Activated naive CD8-positive, alpha-beta T cell treated with anti-CD3 and anti-CD28 coated beads, Interleukin-2, amount 50 U/mL, for 16 hours (primary cell): Measurements from ENCODE around the gene ATP2B2.

Source experiments
- DNase-seq: peaks from one replicate; pipeline ENCODE4 v3.0.0-alpha.2; 2020; ENCODE audit warnings: low read depth, low spot score

The ATP2B2 gene

DNA sequence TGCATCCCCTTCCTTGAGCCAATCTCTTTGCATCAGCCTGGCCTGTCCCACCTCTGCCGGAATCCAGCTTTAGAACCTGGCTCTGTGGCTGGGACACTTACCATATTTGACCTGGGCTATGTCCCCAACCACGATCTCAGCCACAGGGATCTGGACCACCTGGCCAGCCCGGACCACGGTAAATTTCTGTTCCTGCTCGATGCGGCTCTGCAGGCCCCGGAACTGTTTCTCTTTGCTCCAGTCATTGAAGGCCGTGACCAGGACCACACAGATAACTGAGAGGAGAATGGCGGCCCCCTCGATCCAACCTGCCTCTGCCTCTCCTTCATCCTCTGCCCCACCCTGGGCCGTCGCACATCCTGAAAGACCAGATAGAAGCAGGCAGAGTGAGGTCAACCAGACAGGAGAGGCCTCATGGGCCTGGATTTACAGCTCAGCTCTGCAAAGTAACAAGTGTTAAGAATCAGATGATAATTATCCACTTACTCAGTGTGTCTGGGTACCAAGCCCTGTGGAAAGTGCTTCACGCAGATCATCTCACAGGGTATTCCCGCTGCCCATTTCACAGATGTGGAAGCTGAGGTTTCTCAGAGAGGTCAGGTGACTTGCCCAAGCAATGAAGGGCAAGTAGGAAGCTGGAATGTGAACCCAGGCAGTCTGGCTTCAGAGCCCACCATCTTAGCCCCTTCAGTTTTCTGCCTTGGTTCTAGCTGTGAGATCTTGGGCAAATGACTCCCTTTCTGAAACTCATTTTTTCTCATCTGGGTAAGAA lies 103.2 kb downstream of the ATP2B2 start:
- no peak for DNase-seq

DNA sequence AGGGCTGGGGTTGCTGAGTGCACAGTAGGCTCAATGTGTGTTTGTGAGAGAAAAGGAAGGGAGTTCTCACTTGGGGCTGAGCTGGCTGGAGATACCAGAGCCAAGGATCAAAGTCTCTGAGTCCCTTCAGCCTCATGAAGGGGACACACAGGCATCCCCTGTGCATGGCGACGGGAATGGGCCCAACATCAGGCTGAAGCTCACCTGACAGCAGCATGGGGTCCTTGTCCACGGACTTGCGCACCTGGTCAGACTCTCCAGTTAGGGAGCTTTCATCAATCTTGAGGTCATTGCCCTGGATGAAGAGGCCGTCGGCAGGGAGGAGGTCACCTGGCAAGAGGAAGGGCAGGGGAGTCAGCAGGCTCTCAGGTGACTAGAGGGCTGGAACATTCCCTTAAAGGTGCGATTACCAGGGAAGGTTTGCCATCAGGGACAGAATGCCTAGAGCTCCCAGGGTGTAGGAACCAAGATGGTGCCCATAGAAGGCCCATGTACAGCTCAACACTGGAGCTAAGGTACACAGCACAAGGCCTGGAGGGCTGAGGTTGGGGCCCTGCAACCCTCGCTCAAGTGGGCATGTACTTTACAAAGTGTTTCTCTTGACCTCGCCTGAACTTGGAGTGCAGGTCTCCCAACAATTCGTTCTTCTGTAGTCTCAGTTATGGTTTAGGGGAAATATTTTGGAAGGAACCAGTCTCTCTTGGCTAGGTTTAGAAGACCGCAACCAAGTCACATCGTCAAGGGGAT lies 104.5 kb downstream of the ATP2B2 start:
- no peak for DNase-seq

DNA sequence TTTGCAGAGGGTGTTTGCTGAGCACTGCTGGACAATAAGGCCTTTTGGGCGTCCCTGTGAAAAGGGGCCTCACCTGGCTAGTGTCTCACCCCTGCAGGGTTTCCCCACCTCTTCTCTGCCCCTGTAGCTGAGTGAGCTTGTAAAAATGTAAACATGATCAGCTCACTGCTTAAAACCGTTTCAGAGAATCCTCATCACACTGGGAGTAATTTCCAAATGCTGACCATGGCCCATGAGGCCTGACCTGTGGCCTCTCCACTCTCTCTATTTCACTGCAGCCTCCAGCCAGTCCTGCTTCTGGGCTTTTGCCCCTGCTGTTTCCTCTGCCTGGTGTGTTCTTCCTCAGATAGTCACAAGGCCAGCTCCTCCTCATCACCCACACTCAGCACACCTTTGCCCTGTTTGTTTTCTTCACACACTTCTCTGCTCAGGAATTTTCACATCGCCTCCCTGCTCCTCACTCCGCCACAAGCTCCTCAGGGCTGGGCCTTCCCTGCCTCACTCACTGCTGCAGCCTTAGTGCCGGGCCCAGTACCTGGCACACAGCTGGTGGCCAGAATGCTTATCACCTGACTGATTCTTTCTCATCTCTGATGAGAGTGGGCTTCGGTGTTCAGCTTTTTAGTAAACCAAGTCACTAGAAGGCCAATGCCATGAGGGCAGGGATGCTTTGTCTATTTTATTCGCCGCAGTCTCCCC lies 105.2 kb downstream of the ATP2B2 start:
- no peak for DNase-seq

DNA sequence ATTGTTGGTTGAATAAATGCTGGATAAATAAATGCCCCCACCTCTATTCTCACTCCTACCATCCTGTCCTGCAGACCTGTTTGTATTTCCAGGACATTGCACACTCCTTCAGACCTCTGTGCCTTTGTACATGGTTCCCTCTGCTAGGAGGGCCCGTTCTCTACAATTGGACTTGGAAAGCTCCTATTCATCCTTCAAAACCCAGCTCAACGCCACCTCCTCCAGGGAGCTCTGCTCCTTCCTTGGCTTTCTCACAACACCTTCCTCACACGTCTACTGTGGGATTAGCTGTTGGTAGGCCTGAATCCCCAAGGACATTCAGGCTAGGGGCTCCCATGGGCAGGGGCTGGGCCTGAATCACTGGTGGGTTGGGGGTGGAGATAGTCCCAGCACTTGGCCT lies 105.8 kb downstream of the ATP2B2 start:
- DNase-seq: no peak

DNA sequence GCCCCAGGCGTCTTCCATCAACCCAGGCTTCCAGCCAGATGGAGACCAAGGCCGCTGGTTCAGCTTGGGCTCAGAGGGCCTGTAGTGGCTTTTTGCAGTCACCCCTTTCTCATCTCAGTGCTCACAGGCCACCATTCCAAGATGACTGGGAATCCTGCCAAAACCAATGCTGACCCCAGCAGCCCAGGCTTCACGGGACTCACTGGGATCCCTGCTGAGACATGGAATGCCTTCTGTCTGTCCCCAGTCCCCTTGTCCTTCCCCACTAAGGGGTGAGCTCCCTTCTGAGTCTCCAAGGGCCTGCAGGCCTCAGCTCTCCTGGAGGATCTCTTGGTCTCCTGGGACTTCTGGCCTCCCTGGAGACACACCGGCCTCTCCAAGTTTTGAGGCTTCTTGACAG lies 107.0 kb downstream of the ATP2B2 start:
- DNase-seq: no peak

DNA sequence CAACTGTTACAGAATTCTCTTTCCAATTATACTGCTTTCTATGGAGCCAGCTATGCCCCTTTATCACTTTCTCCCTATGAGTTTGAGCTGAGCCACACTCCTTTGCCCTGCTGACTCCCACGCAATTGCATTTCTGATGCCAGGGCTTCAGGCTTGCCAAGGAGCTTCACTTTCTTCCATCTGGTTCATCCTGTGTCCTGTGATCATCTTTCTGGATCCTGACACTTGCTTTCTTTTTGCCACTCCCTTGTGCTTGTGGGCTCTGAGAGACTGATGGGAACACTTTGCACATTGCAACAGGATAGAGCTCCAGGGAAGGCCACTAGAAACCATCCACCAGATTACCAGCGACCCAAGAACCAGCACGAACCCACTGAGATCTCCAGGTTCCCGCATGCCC lies 107.5 kb downstream of the ATP2B2 start:
- DNase-seq: no peak

DNA sequence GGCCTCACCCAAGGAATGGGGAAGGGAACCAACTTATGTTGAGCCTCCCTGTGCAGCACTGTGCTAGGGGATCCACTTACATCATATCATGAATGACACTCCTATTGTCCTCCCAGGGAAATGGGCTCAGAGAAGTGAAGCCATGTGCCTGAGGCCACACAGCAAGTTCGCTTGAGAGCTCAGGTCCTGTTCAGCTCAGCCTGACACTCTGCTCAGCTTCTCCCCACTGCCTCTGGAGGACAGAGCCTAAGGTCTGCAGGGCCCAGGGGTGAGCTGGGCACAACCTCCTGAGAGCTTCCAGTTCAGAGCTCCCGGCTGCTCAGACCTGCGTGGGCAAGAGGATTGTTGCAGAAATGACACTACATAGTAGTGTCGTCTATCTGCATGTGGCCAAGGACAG lies 108.5 kb downstream of the ATP2B2 start:
- no peak for DNase-seq

DNA sequence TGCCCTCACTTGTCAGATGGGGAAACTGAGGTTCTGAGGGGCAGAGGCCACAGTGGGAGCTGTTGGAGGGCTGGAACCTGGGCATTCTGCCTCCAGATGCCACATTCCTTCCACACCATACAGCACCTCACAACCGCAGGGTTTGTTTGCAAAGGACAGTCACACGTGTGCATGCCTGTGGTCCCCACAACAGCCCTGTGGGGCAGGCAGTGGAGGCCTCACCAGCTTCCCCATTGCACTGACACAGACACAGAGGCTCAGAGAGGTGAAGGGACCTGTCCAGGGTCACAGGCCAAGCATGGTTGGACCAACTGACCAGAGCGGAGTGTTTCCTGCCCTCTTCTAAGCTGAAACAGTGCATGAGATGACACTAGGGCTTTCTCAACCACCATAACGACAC lies 109.3 kb downstream of the ATP2B2 start:
- DNase-seq: no peak

DNA sequence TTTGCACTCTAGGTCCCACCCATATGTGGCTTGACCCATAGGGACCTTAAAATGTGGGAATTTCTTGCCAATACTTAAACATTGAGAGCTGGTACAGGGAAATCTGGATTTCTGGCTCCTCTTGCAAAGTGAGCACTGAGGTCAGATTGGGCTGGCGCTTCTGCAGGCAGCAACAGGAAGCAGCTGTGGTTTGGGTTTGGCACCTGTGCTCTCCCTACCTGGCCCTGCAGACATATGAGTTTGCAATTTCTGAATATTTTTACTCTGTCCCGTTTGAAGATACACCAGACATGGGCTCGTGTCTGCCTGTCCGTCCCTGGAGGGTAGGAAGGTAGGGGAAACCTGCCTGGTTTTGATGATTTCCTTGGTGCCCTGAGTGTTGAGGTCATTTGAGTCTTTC lies 109.7 kb downstream of the ATP2B2 start:
- DNase-seq: no peak

DNA sequence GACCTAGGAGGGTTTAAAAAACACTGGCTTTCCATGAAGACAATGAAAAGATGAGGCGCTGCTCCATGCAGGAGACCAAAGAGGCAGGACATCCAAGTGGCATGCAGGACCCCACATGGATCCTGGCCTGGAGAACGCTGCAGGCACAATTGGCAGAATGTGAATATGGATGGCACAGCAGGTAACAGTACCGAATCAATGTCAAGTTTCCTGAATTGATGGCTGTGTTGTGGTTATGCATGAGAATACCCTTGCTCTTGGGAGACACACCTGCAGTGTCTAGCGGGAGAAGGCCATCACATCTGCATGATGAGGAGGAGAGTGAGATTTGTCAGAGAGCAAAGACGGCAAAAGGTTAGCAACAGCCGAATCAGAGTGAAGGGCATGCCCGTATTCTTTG lies 110.2 kb downstream of the ATP2B2 start:
- no peak for DNase-seq

DNA sequence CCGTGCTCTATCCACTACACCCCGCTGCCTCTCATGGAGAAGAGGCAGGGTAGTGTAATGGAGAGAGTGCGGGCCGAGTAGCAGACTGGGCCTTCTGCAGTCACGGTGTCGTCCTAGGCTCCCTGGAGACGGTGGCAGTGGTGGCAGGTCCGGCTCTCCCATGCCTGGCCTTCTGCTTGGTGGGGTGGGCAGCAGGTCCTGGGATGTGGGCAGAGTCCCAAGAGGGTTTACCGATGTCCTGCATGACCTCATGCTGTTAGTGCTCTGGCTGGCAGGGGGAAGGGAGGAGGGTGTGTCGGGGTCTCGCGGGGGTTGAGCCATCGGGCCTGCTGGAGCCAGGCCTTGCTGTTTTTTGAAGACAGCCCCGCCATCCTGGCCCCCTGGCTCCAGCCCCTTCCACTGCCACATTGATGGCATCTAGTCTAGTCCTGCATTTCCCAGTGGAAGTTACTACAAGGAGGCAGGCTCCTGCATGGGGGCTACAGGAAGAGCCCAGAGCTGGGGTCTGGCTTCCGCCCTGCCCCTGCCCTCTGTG lies 110.8 kb downstream of the ATP2B2 start:
- no peak for DNase-seq

DNA sequence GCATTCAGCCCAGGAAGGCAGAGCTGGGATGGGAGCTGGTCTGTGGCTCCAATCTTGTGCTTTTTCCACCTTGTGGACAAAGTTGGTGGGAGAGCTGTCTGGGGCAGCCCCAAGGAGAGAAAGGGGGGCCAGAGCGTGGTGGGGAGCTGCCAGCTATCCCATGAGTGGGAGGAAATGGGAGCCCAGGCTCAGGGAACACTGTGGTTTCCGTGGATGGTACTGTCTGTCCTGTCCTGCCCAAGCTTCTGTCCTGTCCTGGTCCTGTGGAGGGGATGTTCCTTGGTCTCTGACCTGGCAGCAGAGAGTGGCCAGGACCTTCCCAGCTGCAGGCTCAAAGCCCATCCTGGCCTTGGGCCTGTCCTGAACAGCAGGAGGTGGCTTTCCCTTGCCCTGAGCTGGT lies 111.9 kb downstream of the ATP2B2 start:
- DNase-seq: no peak

DNA sequence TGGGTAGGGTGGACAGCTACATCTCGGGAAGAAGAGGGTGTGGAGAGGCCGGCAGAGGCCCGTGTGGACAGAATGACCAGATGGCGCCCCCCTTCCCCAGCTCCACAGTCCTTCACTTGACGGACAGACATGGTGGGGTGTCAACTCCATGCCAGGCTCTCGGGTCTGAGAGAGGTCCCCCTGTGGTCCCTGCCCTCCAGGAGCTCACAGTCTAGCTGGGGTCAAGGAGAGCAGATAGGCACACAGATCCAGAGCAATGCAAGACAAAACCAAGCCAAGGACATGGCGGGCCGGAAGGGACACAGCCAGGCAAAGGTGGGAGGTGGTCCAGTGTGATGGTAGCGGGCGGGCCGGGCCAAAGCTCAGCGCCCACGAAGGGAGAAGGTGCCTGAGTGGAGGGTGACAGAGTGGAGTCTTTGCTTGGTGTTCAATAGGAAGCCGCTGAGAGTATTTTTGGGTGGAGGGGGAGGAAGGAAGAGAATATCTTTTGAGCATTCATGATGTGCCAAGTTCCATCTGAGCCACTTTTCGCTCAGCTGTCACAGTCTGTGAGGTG lies 112.4 kb downstream of the ATP2B2 start:
- no peak for DNase-seq

DNA sequence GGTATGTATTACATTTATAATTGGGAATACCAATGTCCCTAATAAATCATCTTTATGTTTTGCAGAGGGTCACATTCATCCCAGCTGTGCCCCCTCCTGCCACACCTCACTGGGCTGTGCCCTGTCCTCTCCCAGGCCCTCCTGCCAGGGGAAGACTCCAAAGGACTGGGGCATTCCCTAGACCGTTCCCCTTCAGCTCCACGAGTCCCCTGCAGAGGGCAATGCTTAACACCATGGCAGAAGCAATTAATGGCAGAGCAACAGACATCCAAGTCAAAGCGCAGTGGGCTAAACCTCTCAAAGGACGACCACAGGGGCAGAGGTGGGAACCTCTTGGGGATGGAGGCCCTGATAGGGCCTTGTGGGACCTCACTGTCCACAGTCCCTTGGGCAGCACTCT lies 113.1 kb downstream of the ATP2B2 start:
- DNase-seq: no peak

DNA sequence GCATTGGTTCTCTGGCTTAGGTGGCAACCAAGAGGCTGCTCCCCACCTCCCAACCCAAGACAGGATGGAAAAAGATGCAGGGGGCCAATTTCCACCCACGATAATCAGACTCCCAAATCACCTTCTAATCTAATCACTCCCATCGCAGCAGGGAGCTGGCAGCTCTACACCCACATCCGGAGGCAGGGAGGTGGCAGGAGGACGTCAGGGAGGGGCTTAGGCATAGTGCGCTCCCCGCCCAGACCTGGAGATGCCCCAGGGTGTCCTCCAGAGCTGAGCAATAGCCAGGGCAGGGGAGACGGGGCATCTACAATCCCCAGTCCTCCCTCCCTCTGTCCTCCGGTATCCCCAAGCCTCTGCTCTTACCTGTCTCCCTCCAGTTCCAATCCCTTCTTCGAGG lies 114.0 kb downstream of the ATP2B2 start:
- DNase-seq: no peak

DNA sequence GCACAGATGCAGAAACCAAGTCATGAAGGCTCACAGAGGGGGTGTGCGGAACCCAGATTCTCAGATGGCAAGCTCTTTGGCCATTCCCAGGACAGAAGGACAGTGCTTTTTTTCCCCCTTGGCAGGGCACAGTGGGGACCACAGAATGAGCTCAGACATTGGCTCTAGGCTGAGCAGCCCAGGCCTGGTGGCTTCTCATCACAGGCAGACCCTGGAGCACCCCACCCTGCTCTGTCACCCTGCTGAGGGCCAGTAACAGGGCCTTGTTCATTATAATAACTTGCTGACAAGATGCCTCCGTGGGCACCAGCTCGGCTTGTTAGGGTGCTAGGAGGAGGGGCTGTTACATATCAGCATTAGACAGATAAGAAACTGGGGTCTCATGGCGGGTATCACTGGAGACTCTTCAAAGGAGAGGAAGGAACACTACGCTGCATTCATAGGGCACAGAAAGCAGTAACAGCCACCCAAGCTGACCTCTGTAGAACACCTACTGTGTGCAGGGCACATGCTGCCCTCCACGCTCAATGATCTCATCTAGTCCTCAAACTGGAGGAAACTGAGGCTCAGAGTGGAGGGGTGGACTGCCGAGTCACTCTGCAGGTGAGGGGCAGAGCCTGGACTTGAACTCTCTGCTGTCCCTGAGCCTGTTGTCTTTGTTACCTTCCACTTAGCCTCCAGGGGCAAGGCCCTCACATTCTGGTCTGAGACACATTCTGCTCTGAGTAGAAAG lies 114.6 kb downstream of the ATP2B2 start:
- DNase-seq: no peak

DNA sequence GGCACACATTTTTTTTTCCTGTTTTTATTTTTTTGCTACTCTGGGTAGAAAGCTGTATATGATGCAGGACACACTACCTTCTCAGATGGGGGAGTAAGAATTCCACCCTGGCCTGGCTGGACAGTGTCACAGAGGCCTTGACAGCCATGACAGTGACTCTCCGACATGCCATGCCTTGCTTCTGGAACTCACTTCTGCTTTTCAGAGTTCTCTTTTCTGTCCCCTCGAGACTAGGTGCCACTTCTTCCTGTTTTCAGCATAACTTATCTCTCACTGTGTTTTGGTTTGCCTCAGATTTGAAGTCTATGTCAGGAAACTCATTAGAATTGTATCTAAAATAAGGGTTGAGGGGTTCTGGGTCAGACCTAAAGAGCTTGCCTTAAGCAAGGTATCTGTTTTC lies 115.4 kb downstream of the ATP2B2 start:
- no peak for DNase-seq

DNA sequence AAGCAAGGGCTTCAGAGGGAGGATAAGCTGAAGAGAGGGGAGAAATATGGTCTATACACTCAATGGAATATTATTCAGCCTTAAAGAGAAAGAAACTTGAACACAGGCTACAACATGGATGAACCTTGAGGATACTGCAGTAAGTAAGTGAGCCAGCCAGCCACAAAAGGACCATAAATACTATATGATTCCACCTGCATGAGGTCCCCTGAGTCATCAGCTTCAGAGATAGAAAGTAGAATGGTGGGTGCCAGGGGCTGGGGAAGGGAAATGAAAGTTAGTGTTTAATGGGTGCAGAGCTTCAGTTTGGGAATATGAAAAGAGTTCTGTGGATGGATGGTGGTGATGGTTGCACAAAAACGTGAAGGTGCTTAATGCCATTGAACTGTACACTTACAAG lies 116.0 kb downstream of the ATP2B2 start:
- no peak for DNase-seq

DNA sequence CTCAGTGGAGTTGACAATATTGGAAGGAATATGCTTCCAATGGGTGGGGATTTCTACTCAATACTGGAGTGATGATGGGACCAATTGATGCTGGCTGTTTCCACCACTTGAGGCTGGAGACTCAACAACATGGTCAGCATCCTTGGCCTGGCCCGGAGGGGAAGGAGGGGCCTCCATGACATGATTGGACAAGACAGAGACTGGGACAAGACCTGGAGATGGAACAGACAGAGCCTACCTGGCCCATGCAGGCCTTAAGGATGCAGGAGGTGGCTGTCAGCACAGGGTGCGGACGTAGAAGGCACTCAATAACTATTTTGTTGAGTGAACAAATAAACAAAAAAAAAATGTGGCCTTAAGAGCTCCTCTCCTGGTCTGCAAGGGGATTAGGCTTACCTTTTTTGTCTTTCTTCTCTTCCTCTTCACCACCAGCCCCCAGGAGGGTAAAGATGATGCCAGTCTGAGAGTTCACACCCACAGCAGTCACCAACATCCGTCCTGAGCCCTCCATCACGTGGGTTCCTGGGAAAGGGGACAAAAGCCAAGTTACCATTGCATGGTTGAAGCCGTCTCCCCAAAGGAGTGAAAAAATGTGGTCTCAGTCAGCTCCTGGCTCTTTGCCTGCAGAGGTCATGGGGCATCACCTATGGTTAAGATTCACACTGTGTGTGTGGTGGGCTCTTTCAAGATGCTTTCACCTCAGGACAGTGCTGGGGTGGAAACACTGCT lies 117.3 kb downstream of the ATP2B2 start:
- DNase-seq: no peak

DNA sequence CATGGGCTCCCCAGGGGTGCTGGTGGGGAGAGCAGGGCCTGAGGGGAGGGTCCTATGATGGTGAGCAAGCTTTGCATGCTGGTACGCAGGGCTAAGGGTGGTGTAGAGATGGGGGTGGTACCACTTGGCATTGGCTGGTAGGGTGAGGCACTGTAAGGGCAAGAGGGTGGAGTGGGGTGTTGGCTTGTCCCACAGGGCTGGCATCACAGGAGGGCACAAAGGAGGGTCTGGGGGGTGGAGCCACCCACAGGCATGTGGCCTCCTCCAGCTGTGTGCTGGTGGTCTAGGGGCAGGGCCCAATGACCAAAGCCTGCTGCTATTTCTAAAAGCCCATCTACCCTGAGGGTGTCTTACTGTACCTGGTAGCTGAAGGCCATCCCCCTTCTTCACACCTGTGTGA lies 119.3 kb downstream of the ATP2B2 start:
- DNase-seq: no peak
